ENCODE measurements around the gene ZNF143. TPM values are rescaled to one million over a fixed set of nuclear protein-coding genes. Genes with fewer than 3 reads are reported as not detected.

The ZNF143 gene
- total RNA-seq, 6 experiments from 2014 or later = 17.5 to 23.0 (median 20.7) TPM

DNA sequence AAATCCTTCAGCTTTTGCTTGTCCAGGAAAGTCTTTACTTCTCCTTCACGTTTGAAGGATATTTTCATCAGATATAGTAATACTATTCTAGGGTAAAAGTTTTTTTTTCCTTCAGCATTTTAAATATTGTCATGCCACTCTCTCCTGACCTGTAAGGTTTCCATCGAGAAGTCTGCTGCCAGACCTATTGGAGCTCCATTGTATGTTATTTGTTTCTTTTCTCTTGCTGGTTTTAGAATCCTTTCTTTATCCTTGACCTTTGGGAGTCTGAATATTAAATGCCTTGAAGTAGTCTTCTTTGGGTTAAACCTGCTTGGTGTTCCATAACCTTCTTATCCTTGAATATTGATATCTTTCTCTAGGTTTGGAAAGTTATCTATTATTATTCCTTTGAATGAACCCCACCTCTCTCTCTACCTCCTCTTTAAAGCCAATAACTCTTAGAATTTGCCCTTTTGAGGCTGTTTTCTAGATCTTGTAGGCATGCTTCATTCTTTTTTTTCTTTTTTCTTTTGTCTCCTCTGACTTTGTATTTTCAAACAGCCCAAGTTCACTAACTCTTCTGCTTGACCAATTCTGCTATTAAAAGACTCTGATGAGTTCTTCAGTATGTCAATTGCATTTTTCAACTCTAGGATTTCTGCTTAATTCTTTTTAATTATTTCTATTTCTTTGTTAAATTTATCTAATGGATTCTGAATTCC is 100.6 kb downstream of the ZNF143 start:
- Mint-ChIP-seq H3K27me3 (ENCODE audit: insufficient read depth) (peaks cover 5% of the 10 kb centered on the region; the same call in 1 of the 2 replicates), H3K4me3 (no peak overlapping the region), H3K36me3 (ENCODE audit: low read depth) (peaks cover 32% of the 10 kb centered on the region), H3K27ac (no peak overlapping the region), H3K4me1 (ENCODE audit: low read depth) (peaks cover 21% of the 10 kb centered on the region), H3K9me3 (peaks cover 33% of the 10 kb centered on the region)
- TF ChIP-seq, protein P1, sequence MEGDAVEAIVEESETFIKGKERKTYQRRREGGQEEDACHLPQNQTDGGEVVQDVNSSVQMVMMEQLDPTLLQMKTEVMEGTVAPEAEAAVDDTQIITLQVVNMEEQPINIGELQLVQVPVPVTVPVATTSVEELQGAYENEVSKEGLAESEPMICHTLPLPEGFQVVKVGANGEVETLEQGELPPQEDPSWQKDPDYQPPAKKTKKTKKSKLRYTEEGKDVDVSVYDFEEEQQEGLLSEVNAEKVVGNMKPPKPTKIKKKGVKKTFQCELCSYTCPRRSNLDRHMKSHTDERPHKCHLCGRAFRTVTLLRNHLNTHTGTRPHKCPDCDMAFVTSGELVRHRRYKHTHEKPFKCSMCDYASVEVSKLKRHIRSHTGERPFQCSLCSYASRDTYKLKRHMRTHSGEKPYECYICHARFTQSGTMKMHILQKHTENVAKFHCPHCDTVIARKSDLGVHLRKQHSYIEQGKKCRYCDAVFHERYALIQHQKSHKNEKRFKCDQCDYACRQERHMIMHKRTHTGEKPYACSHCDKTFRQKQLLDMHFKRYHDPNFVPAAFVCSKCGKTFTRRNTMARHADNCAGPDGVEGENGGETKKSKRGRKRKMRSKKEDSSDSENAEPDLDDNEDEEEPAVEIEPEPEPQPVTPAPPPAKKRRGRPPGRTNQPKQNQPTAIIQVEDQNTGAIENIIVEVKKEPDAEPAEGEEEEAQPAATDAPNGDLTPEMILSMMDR (IDR thresholded peaks at IDR 0.05) = no peak
- DNase-seq = no peak

DNA sequence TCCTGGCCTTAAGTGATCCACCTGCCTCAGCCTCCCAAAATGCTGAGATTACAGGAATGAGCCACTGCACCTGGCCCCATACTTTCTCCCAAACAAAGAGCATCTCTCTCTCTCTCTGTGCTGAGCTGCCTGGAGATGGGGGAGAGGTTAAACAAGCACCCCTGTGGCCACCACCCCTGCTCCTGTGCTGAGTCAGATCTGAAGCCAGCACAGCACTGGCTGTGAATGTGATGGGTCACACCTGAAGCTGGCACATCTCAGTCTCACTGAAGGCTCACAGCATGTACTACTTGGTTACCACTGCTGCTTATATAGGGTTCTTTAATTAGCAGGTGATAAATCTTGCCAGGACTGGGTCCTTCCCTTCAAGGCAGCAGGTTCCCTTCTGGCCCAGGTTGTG is 101.9 kb downstream of the ZNF143 start:
- no peak overlapping the region for H3K27ac Mint-ChIP-seq
- H3K36me3 Mint-ChIP-seq (ENCODE audit: low read depth) = peaks cover 27% of the 10 kb centered on the region
- peaks cover 4% of the 10 kb centered on the region; the same call in 1 of the 2 replicates for H3K27me3 Mint-ChIP-seq (ENCODE audit: insufficient read depth)
- TF ChIP-seq, protein P1 (IDR thresholded peaks at IDR 0.05) = no peak
- H3K4me1 Mint-ChIP-seq (ENCODE audit: low read depth) = peaks cover 31% of the 10 kb centered on the region
- no peak for DNase-seq
- no peak overlapping the region for H3K4me3 Mint-ChIP-seq
- peaks cover 33% of the 10 kb centered on the region for H3K9me3 Mint-ChIP-seq

DNA sequence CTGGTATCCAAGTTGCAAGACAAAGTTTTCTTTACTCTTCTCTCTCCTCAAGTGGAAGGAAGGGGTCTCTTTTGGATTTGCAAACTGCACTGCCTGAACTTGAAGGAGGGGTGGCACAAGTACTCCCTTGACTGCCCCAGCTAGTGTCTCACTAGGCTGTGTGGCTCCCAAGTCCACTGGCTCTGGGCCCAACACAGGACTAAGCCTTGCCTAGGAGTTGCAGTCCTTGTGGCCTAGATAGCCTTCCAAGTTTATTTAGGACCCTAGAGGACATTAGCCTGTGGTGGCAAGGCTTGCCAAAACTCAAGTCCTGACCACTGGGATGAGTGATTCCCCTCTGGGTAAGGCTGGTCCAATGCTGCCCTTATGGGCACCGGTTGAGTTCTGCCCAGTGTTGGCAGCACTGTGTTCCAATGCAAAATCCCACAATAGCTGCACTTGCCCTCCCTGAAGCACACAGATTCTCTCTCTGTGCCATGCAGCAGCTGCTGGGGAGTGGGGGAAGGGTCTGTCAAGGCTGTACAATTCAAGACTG is 102.5 kb downstream of the ZNF143 start:
- DNase-seq = no peak
- no peak overlapping the region for H3K27ac Mint-ChIP-seq
- no peak overlapping the region for H3K4me3 Mint-ChIP-seq
- TF ChIP-seq, protein P1 (IDR thresholded peaks at IDR 0.05) = no peak
- peaks cover 37% of the 10 kb centered on the region for H3K4me1 Mint-ChIP-seq (ENCODE audit: low read depth)
- H3K27me3 Mint-ChIP-seq (ENCODE audit: insufficient read depth) = peaks cover 4% of the 10 kb centered on the region; the same call in 1 of the 2 replicates
- H3K36me3 Mint-ChIP-seq (ENCODE audit: low read depth) = peaks cover 27% of the 10 kb centered on the region
- peaks cover 33% of the 10 kb centered on the region for H3K9me3 Mint-ChIP-seq

DNA sequence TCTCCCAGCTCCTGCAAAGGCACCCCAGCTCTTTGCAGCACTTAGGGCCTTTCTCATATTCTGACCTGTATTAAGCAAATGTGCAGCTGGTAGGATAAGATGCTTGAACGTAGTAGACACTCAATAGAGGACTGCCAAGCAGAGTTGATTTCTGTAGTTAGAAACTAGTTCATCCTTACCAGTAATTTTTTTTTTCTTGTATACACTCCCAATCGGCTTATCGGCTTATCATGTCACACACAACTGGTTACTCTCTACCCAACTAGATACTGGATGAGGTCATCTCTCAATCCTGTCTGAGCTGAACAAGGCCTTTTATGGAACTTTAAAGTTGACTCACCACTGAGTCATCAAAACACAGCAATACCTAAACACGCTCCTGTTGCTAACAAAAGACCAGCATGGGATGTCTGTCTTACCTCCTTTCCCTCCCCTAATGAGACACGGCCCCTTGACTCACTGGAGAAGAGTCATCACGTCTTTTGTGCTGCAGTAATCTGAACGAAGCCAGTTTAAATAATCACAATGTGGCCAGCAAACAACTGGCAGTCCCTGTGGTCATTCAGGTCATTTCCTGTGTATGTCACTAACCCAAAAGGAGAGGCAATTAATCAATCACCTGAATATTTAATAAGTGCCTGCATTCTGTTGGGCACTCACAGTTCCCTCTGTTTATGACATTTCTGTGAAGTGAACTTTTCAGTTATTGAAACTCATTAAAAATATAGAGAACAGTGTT is 105.2 kb downstream of the ZNF143 start:
- H3K9me3 Mint-ChIP-seq = peaks cover 19% of the 10 kb centered on the region
- peak overlapping the region; percentile 81 for H3K4me3 Mint-ChIP-seq
- H3K4me1 Mint-ChIP-seq (ENCODE audit: low read depth) = peaks cover 64% of the 10 kb centered on the region
- peaks cover 4% of the 10 kb centered on the region; the same call in 1 of the 2 replicates for H3K27me3 Mint-ChIP-seq (ENCODE audit: insufficient read depth)
- H3K27ac Mint-ChIP-seq = peak overlapping the region; percentile 100
- DNase-seq = peak; percentile 100
- peaks cover 16% of the 10 kb centered on the region for H3K36me3 Mint-ChIP-seq (ENCODE audit: low read depth)
- TF ChIP-seq, protein P1 (IDR thresholded peaks at IDR 0.05) = no peak

DNA sequence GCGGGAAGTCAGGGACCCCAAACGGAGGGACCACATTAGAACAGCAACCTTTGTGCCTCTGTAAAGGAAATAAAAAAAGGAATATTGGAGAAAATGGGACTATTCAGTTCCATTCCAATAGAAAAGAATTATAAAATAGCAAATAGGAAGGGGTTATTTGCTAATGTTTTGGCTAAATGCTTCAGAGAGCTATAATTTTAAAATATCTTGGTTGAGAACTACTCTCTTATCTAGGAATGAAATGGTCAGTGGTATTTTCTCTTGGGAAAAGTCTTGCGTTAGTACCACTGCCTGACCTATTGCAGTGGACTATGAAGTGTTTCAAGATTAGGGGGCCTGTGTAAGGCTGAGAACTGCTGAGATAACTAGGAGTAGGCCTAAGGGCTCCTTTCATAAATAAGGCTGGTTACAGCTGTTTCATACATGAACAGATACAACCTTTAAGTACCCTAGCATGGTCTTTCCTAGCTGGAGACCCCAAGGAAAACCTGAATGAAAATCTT is 105.8 kb downstream of the ZNF143 start:
- TF ChIP-seq, protein P1 (IDR thresholded peaks at IDR 0.05) = no peak
- Mint-ChIP-seq H3K36me3 (ENCODE audit: low read depth) (peaks cover 9% of the 10 kb centered on the region), H3K9me3 (peaks cover 13% of the 10 kb centered on the region), H3K27ac (peak overlapping the region; percentile 100), H3K4me1 (ENCODE audit: low read depth) (peaks cover 69% of the 10 kb centered on the region), H3K27me3 (ENCODE audit: insufficient read depth) (peaks cover 4% of the 10 kb centered on the region; the same call in 1 of the 2 replicates), H3K4me3 (peak overlapping the region; percentile 69)
- no peak for DNase-seq
